Common myeloid progenitor, CD34-positive (primary cell): ENCODE measurements around the gene MRM2.

Experiments
- CTCF ChIA-PET: fragments of 350-600 bp; sonication (Branson Sonifier 250); formaldehyde crosslinking; loops from one replicate; lab custom pipeline; 2021; ENCODE audit warnings: antibody characterized with exemption; lab: Charles Lee
- POLR2A ChIA-PET: fragments of 350-600 bp; sonication (Branson Sonifier 250); formaldehyde crosslinking; loops from one replicate; lab custom pipeline; 2021; ENCODE audit warnings: antibody characterized with exemption; lab: Charles Lee
- DNase-seq, 3 donors: peaks; one replicate each; pipeline versions ENCODE4 v3.0.0 to v3.0.0-alpha.2; 2013
- H3K27ac ChIP-seq, 2 experiments: 1 replicate in 1 of 2; 2 replicates in 1 of 2; pipeline ENCODE4 v1.7.0; 2013; ENCODE audit warnings: inconsistent platforms in 2 of 2, low read length in 2 of 2, mild to moderate bottlenecking in 2 of 2, low read depth in 1 of 2, moderate library complexity in 1 of 2; ENCODE audit not compliant: severe bottlenecking in 2 of 2, insufficient read depth in 1 of 2, poor library complexity in 1 of 2
- H3K27me3 ChIP-seq, 5 experiments: replicated peaks in 2 of 5; 1 replicate in 3 of 5; 2 replicates in 2 of 5; pipeline versions ENCODE4 v1.6.1 to v1.7.0; 2013; ENCODE audit warnings: low read length in 4 of 5, mild to moderate bottlenecking in 2 of 5, moderate library complexity in 2 of 5, inconsistent platforms in 1 of 5; ENCODE audit not compliant: insufficient read depth in 5 of 5, control insufficient read depth in 4 of 5
- H3K36me3 ChIP-seq, 4 experiments: 1 replicate in 2 of 4; 2 replicates in 2 of 4; pipeline versions ENCODE4 v1.6.1 to v1.7.0; 2013; ENCODE audit warnings: low read length in 3 of 4, control low read depth in 1 of 4, mild to moderate bottlenecking in 1 of 4; ENCODE audit not compliant: control insufficient read depth in 4 of 4, insufficient read depth in 4 of 4
- H3K4me1 ChIP-seq, 4 experiments: 1 replicate in 3 of 4; 2 replicates in 1 of 4; pipeline versions ENCODE4 v1.6.1 to v1.7.1; 2013; ENCODE audit warnings: low read length in 3 of 4, mild to moderate bottlenecking in 3 of 4, control low read depth in 1 of 4, inconsistent platforms in 1 of 4, moderate library complexity in 1 of 4; ENCODE audit not compliant: control insufficient read depth in 4 of 4, insufficient read depth in 4 of 4; ENCODE audit errors: control extremely low read depth in 1 of 4
- H3K4me3 ChIP-seq, 7 experiments: 1 replicate in 4 of 7; 2 replicates in 3 of 7; pipeline versions ENCODE4 v1.5.1 to v1.7.0; 2013; ENCODE audit warnings: mild to moderate bottlenecking in 7 of 7, low read length in 6 of 7, moderate library complexity in 6 of 7, inconsistent platforms in 2 of 7, low read depth in 2 of 7, control low read depth in 1 of 7; ENCODE audit not compliant: insufficient read depth in 4 of 7, control insufficient read depth in 1 of 7; ENCODE audit errors: extremely low read depth in 1 of 7
- H3K9me3 ChIP-seq, 5 experiments: 1 replicate in 4 of 5; 2 replicates in 1 of 5; pipeline versions ENCODE4 v1.6.1 to v1.7.1; 2013; ENCODE audit warnings: low read length in 4 of 5, mild to moderate bottlenecking in 2 of 5, inconsistent platforms in 1 of 5, low read depth in 1 of 5, moderate library complexity in 1 of 5; ENCODE audit not compliant: control insufficient read depth in 4 of 5, insufficient read depth in 2 of 5; ENCODE audit errors: control extremely low read depth in 1 of 5
- WGBS: methylation state at CpG from one replicate; pipeline ENCODE4 v1.1.5; 2013; ENCODE audit not compliant: insufficient coverage; 5-methylcytosine and 5-hydroxymethylcytosine counted together

Gene MRM2

DNA sequence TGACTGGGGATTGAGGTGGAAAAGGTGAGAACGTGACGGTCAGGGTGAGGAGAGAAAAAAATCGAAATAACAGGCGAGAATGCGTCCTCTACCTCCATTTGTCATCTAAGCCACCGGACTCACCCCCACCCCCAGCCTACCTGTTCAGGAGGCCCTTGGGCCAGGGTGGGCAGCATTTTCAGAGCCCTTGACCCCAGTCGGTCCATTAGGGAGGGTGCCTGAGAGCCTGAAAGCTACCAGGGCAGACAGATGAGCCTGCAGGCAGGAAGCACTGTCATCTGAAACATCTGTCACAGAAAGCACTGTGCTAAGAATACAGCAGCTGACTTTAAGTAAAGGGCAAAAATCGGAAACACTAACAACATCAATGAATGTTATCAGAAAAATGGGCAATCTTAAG is 56.3 kb downstream of the MRM2 start:
- Histone ChIP-seq H3K4me1 (no peaks in the 10 kb centered on the region), H3K36me3 (peaks cover 0 to 23% (median 9%) of the 10 kb centered on the region in 4 experiments), H3K4me3 (no peak overlapping the region), H3K27me3 (no peaks in the 10 kb centered on the region), H3K9me3 (peaks cover 0 to 10% (median 5%) of the 10 kb centered on the region in 5 experiments), H3K27ac (no peak overlapping the region)
- CTCF ChIA-PET = interaction anchor here (1.1 kb wide), 1 partner anchor 10 kb away, joined by 5 read pairs; no protein-coding TSS in a partner anchor
- 96% methylated on average over 3 of the region's 8 CpGs for WGBS
- POLR2A ChIA-PET = no interaction called here
- no peak for DNase-seq
